Cerebellar cortex (tissue), 1 donor: Measurements from ENCODE around the gene ZIC5.
A peak's percentile ranks its signal among the peaks of the same experiment; 100 is the strongest.
"Not testable (repeated sequence)": the region's sequence is repeated elsewhere in the genome, so short reads cannot be mapped to it uniquely, and the experiment has no call there.

Experiments
- DNase-seq: peaks from one replicate; pipeline ENCODE4 v3.0.0-alpha.2; 2015; ENCODE audit warnings: low spot score

The ZIC5 gene

DNA sequence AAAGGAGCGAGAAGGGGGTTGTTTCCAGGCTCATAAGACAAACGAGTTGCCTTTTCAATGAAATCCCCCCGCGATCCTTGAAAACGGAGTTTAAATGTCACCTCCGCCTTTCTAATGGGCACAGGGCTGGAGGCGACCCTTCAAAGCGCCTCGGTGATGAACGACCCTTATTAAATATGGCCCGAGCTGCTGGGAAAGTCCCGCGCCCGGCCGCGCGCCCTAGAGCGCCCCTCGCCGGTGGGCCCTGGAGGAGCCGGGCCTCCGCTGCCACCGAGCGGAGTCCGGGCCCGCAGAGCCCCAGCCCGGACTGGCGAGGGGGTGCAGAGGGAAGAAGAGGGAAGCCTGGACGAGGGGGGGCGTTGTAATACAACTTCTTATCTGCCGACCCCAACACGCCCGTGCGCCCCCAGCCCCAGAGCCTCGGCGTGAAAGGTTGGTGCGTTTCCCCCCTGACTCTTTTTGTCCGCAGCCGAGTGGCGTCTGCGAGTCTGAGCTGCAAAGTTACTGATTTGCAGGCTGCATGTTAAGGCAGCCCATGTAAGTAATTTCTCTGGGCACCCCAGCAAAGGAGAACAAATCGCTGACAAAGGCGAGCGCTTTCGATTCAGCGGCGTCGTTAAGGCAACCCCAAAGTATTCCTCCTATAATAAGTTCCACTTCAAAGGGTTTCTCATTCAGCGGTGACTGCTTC is 11.9 kb downstream of the ZIC5 start:
- DNase-seq, result peak; percentile 71

DNA sequence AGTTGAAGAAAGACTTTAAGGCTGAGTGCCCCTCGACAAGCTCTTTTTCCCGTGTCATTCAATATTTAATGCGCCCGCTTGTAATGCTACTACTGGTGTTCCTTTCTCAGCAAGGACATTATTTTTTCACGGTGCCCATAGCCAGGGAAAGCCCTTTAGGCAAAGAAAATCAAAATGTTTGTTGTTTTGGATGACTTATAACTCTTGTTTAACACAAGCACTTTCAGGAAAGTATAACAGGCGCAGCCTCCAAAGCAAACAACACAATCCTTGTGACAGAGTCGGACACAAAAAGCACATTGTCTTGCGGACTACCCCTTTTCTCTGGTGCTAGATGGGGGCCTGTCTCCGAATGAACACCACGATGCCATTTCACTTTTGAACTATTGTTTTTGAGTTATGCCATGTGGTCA is 12.4 kb downstream of the ZIC5 start:
- DNase-seq, result no peak

DNA sequence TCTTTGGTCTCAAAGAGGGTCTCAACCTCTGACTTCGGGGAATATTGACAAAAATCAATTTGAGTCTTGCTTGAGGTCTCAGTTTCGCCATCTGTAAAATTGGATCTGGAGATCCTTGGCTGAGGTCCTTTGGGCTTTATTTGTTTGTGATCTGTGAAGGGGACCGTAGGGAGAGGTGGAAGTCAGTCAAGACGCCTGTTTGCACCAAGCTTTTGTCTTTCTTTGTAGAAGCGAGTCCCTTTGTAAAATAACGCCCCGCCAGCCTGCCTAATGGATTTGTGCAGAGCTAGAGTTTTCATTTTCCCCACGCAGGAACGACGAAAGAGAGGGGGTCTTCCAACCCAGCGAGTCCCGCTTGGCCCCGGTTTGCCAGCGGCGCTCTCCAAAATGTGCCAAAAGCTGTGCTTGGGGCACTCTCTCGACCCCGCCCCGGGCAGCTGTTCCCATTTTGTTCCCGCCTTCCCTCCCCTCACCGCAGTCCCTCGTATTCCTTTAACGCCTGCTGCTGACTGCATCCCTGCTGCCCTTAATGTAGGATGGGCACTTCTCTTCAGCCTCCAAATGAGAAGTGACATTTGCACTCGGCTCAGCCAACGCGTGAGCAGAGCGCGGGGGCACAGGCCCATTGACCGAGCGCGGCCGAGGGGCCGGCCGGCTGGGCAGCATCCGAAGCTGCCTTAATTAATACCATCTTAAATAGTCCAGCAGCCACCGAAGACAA is 13.0 kb downstream of the ZIC5 start:
- DNase-seq, result peak; percentile 82

DNA sequence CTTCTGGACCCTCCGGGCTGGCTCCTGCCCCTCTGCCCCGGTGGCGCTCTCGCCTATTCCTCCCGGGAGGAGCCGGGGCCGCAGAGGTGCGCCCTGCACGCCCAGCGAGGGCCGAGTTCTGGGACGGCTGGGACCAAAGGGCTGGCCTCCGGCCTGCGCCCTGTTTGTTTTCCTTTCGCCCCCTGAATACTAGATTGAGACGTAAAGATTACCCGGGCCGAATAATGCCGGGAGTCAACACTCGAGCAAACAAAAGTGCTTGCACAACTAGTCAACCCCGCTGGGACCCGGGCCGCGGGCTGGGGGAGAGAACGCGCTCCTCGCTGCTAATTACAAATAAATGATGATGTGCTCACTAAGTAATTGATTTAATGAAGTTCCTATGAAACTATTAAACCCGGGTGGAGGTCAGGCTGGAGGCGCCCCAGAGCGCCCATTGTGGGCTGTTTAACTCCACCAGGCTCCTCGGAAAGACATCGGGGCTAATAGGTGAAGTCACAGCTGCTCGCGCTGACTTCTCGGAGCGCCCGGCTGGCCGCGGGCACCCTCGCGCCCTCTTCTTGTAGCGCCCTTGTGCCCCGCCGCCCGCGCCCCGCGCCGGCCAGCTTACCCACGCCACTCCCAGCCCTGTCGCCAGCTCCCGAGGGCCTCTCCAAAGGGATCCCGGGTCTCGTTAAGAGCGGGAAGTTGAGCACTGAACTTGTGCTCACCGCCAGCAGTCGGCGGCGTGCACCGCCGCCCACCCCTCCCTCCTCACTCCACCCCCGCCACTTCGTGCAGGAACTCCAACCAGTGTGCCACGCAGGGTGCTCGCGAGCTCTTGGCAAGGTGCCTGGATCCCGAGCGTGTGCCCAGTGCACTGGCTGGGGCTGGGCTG is 14.9 kb downstream of the ZIC5 start:
- peak; percentile 46 for DNase-seq

DNA sequence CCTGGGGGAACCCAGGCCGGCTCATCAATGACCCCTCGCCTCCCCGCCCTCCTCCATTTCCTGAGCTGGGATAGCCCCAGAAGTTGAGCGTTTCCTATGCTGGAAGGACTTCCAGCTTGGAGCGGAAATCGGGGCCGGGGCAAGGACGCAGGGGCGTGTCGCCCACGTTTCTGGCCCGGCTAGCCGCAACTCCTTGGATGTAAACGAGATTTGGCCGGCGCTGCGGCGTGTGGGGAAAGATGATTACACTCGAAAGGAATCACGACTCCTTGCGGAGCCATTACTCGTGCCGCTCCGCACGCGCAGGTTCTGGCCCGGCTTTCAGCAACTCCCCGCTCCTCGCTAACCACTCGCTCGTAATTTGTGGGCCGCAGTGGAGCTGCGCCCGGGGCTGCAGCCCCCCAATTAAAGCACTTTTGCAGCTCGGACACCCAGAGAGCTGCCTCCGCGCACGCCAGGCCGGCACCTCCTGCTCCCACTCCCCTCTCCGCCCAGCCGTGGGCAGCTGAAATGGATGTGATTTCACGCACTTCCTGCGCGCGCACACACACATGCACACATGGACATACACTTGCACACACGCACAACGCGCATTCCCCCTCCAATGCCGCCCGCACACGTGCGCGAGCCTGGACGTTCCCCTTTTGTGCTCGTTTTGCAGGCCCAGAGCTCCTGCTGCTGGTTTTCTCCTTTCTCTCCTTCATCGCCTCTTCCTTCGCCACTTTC is 15.7 kb downstream of the ZIC5 start:
- peak; percentile 71 for DNase-seq

DNA sequence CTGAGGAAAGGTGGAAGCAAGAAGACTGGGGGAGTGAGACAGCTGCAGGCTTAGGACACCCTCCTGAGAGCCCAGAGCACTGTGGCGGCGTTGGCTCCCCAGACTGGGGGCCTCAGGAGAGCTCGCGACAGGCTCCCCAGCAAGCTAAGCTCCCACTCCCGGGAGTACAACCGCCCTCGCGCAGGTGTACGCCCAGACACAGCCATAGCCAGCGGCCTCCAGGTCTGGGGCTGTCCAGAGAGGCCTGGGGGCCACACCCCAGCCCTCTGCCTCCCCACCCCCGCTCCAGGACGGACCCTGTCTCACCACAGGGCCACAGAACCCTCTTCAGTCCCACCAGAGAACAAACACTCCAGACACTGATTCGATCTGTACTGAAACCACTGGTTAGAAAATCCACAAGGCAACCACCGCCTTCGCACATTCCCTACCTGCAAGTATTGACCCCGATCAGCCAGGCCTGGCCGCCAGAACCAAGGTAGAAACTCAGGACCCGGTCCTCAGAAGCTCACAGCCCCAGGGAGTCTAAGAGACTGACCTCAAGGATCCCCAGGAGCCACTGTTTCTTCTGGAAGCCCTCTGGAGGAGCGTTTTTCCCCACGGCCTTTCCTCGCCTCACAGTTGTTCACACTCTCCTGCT is 16.3 kb downstream of the ZIC5 start:
- DNase-seq, result no peak

DNA sequence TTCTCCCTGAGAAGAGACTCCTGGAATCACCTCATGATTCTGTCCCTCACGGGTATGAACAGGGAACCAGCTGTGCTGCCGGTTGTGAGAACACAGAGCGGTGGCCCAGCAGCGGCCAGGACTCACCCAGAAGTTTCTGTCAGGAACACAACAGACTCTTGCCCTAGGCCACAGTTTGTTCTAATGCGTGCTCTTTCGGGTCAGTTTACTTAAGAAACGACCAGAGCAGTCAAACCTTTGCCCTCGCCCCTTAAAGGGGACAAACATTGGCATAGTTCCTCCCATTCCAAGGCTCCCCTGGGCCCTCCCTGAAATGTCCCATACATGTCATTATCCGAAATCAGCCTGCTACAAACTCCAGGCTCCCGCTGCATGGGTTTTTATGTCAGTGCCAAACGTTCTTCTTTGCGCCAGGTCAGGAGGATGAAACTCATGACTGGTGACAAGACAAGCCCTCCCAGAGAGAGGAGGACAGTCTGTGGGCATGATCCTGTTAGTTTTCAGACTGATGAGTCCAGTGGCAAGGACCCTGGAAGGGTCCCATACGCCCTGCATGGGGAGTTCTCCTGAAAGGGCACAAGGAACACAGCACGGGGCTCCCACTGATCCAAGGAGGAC is 18.3 kb downstream of the ZIC5 start:
- DNase-seq, result peak; percentile 59

DNA sequence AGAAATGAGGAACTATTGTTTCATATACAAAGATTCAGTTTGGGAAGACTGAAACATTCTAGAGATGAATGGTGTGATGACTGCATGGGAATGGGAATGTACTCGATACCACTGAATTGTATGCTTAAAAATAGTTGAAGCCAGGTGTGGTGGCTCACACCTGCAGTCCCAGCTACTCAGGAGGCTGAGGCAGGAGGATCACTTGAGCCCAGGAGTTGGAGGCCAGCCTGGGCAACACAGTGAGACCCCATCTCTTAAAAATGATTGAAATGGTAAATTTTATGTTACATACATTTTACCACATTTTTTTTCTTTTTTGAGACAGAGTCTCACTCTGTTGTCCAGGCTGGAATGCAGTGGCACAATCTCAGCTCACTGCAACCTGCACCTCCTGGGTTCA is 19.9 kb downstream of the ZIC5 start:
- not testable (repeated sequence) for DNase-seq

DNA sequence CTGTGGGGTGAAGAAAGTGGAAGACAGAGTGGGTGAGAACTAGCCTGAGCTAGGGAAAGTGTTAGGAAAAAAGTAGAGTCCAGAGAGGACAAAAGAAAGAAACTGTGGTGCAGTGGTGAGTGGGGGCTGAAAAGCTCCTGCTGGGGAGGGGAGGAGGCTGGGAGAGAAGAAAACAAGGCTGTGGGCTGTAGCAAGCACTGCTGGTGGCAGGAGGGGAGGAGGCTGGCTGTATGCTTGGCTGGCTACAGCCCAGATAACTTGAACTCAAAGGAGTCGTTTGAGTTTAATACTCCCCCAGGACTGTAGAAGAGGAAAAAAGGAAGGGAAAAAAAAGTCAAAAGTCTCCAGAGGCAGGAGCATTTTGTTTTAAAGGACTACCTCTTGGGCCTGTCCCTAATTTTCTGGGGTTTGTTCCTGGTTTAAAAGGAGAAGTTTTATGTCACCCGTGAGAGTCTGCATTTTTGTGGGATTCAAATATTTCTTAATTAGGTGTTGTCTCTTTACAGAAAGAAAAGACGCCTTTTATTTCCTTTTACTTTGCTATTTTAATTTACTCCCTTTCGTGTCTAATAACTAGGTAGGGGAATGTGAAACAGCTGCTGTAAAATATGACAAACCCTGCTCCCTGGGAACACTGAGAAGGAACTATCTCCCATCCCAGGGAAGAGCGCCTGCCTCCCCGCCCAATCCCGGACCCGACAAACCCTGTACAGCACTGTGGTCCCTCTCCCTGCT is 21.7 kb downstream of the ZIC5 start:
- DNase-seq, result peak; percentile 32

DNA sequence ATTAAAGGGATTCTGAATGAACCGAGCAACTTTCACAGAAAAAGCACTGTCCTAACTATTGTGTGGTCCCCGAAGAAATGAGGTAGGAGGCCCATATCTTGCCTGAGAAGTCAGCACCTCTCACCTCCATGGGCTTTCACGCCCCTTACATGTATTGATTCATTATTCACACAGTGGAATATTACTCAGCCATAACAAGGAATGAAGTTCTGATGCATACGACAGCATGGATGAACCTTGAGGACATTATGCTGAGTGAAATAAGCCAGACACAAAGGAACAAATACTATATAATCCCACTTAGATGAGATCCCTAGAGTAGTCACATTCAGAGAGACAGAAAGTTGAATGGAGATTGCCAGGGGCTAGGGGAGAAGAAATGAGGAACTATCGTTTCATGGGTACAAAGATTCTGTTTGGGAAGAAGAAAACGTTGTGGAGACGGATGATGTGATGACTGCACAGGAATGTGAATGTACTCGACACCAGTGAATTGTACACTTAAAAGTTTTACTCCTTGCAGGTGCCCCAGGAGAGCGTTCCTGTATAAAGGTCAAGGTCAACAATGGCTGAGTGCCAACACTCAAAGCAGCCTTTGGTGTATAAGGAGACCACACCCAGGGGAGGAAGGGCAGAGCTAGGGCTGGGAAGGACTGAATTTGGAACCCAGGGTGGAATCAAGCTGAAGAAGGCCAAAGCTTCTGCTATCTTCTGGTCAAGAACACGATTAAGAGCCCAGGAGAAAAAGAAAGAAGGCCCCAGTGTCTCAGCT is 22.5 kb downstream of the ZIC5 start:
- no peak for DNase-seq

DNA sequence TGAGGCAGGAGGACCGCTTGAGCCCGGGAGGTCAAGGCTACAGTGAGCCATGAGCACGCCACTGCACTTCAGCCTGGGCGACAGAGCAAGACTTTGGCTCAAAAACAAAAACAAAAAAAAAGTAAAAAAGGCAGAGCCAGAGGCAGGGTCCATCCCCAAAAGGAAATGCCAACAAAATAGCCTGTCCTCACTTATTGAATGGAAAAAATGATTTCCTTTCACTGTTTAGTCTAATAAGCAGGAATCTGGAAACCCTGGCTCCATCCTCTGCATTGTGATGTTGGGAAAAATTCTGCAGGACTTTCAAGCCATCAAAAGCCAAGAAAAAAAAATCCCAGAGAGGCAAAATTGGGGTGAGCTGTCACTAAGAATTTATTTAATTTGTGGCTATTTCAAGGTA is 23.2 kb downstream of the ZIC5 start:
- DNase-seq, result no peak

DNA sequence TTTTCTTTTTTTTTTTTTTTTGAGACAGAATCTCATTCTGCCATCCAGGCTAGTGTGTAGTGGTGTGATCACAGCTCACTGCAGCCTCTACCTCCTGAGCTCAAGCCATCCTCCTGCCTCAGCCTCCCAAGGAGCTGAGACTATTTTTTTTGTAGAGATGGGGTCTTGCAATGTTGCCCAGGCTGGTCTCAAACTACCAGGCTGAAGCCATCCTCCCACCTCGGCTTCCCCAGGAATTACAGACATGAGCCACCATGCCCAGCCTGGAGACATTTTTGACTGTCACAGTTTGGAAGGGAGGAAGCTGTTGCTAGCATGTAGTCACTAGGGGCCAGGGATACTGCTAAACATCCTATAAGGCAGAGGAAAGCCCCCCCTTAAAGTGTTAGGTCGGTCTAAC is 23.9 kb downstream of the ZIC5 start:
- DNase-seq, result no peak

DNA sequence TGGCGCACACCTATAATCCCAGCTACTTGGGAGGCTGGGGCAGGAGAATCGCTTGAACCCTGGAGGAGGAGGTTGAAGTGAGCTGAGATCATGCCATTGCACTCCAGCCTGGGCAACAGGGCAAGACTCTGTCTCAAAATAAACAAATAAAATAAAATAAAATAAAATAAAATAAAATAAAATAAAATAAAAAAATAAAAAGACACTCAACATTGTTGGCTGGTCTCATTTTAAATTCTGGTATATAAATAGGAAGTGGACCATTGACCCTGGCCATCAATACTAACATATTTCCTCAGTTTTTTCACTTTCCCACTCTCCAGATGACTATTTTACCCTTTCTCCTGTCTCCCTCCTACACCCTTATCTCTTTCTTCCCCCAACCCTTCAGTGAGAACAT is 26.1 kb downstream of the ZIC5 start:
- not testable (repeated sequence) for DNase-seq

DNA sequence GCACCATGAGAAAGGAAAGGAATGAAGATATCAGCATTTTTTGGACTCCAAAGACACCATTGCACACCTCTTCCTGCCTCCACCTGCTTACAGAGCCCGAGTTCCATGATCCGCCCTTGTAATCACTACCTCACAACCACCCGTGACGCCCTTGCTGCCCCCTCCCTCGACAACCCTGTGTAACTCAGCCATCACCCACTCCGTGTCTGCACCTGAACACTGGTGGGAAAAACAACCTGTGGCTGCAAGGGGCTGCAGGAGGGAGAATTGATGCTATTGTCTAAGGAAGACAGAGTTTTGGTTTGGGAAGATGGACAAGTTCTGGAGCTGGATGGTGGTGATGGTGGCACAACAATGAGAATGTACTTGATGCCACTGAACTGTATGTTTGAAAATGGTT is 27.0 kb downstream of the ZIC5 start:
- no peak for DNase-seq

DNA sequence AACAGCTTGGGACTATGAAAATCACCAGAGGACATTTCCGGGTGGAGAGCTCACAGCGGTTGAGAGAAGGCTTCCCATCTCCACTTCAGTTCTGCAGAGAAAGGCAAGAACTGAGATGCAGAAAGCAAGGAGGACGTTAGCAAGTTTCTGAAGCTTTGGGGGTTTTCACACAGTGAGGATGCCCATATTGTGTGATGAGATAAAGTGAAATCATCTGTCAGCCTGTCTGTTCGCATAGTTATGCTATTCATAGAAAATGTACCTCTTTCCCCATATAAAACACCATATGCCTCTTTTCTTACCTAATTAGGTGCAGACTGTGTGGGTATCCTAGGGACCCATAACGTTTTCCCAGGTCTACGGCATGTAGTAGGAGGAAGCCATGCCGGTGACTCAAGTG is 27.5 kb downstream of the ZIC5 start:
- DNase-seq, result no peak

DNA sequence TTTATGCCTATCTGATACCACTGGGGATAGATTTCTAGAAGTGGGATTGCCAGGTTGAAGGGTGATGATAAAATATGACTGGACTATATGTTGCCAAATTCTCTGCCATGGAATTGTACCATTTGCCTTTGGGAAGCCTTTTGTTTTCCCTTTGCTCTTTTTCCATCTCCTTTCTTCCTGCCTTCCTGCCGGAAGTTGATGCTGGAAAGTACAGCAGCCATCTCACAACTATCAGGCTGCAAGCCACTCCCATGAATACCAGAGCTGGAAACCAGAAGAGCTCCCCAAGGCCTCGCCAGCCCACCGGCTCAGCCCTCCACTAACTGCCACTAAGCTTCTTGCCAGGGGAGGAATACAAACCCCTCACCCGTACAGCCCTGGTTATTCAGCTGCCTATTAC is 29.7 kb downstream of the ZIC5 start:
- DNase-seq, result no peak

DNA sequence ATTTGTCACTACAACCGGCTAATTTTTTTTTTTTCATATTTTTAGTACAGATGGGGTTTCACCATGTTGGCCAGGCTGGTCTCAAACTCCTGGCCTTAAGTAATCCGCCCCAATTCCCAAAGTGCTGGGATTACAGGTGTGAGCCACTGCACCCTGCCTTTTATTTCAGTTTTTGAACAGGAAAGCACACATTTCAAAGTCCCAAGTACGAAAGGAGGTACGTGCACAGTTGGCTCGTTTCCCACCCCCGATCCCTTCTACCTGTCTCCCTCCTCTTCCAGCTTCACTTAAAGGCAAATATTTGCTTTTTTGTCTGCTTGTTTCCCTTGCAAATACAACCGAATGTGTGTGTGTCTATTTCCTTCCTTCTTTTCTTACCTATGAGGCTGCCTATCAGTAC is 30.5 kb downstream of the ZIC5 start:
- no peak for DNase-seq

DNA sequence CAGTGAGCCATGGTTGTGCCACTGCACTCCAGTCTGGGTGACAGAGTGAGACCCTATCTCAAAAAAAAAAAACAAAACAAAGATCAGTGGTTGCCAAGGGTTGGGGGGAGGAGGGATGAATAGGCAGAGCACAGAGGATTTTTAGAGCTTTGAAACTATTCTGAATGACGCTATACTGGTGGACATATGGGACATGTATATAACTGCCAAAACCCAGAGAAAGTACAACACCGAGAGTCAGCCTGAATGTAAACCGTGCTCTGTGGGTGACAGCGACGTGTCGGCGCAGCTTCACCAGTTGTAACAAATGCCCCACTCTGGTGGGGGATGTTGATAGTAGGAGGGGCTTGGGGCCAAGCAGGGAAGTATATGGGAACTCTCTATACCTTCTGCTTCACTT is 32.9 kb downstream of the ZIC5 start:
- no peak for DNase-seq

DNA sequence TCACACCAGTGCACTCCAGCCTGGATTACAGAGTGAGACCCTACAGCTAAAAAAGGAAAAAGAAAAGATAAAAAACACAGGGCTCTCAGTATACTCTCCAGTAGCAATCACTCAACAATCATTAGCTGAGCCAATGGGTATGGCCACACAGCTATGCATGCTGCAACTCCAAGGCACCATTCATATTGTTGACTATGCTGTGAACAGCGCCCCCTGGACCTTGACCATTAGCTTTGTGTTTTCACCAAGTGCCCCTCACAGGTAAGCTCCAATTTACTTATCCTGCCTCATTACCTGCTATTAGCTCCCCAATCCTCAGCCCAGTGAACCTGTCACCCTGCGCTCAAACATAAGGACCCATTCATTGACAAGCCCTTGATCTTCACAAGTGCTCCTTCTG is 35.8 kb downstream of the ZIC5 start:
- no peak for DNase-seq

DNA sequence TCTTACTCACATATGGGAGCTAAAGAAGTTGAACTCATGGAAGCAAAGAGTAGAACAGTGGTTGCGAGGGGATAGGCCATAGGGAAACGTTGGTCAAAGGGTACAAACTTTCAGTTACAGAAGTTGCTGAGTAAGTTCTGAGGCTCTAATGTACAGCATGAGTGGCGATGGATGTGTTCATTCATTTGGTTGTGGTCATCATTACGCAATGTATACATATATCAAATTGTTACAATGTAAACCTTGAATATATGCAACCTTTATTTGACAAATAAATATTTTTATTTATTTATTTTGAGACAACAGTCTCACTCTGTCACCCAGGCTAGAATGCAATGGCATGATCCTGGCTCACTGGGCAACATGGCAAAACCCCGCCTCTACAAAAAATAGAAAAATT is 38.7 kb downstream of the ZIC5 start:
- no peak for DNase-seq
